GM21447 (cell line): Measurements from ENCODE around the gene CRTAC1.

Experiments
- ATAC-seq: cut with Tn5 transposase; IDR thresholded peaks from one replicate; pipeline ENCODE4 v1.9.1; 2021; ENCODE audit not compliant: unreplicated experiment

Gene CRTAC1

GRCh38 chr10:98030093-98030821 lies at the start of gene CRTAC1:
CRTAC1 (minus strand) TSS chr10:98030621; CDS start chr10:98030472, 149 bp downstream.
- ATAC-seq = no peak

- ATAC-seq = no peak
Measured at GRCh38 chr10:98078774-98079173, 48.4 kb upstream of the CRTAC1 start.

DNA sequence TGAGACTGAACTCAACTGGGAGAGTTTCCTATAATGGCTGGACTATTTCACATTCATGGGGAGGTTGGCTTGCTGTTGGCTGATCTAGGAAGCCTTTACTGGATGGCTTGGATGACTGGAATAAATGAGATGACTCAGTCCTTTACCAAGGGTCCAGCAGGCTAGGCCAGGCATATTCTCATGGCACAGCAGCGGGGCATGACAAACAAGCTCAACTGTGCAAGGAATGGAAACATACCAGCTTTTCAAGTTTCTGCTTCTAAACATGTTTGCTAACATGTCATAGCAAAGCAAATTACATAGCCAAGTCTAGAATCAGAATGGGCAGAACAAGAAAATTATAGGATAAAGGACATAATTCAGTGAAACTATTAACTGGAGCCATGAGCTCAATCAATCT lies 46.8 kb upstream of the CRTAC1 start:
- no peak for ATAC-seq

- ATAC-seq = no peak
Measured at GRCh38 chr10:98076086-98076485, 45.7 kb upstream of the CRTAC1 start.

GRCh38 chr10:98074315-98074911 lies 44.0 kb upstream of the CRTAC1 start:
- ATAC-seq = no peak

DNA sequence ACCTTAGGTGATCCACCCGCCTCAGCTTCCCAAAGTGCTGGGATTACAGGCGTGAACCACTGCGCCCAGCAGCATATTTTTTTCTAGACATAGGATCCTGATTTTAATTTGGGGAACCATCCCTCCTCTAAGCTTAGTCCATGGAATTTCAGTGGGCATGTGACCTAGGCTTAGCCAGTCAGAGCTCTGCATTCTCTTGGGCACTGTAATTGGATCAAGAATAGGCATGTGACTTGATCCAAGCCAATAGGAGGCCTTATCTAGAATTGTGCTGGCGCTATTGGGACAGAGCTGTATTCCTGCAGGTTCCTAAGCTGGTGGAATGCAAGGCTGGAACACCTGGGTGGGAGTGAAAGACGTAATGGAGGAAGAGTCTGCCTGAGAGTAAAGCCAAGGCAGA lies 36.7 kb upstream of the CRTAC1 start:
- no peak for ATAC-seq

GRCh38 chr10:98063740-98064027 lies 33.3 kb upstream of the CRTAC1 start:
- no peak for ATAC-seq

- ATAC-seq = no peak
Measured at GRCh38 chr10:98062424-98062823, 32.0 kb upstream of the CRTAC1 start.

DNA sequence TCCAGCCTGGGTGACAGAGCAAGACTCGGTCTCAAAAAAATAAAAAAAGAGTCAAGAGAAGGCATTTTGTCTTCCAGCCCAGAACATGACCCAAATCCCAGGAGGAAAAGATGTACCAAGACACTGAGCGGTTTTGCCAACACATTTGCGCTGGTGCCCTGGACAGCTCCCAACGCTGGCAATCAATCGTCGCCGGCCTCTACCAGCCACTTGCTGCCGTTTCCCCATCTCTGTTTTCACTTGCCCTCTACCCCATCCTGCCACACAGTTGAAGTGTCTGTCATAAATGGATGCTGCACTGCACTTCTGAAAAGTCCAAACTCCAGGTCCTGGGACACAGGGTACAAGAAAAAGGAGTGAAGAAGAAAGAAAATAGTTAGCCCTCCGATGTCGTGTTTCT lies 29.7 kb upstream of the CRTAC1 start:
- ATAC-seq = no peak

GRCh38 chr10:98058295-98058694 lies 27.9 kb upstream of the CRTAC1 start:
- ATAC-seq = no peak

GRCh38 chr10:98055841-98056516 lies 25.6 kb upstream of the CRTAC1 start:
- no peak for ATAC-seq

DNA sequence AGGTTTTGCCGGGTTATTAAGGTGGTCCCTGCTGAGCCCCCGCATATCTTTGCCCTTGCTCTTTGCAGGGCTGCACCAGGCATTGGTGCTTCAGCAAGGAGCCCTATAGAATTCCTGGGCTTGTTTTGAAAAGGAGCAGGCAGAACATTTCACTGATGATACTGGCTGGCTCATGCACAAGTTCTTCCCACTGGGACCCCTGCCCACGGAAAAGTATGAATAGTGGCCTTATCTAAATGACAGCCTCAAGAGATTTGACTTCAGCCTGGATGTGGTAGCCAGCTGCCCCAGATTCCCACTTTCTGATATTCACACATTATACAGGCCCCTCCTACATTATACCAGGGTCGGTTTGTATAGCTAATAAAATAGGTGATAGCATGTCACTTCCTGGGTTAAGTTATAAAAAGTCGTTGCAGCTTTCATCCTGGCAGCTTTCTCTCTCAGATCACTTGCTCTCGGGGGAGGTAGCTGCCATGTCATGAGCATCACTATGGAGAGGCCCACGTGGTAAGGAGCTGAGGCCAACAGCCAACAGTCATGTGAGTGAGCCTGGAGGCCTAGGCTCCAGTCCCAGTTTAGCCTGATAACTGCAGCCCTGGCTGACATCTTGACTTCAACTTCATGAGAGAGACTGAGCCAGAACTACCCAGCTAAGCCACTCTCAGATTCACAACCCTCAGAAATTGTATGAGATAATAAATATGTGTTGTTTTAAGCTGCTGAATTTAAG lies 16.8 kb upstream of the CRTAC1 start:
- ATAC-seq = no peak

DNA sequence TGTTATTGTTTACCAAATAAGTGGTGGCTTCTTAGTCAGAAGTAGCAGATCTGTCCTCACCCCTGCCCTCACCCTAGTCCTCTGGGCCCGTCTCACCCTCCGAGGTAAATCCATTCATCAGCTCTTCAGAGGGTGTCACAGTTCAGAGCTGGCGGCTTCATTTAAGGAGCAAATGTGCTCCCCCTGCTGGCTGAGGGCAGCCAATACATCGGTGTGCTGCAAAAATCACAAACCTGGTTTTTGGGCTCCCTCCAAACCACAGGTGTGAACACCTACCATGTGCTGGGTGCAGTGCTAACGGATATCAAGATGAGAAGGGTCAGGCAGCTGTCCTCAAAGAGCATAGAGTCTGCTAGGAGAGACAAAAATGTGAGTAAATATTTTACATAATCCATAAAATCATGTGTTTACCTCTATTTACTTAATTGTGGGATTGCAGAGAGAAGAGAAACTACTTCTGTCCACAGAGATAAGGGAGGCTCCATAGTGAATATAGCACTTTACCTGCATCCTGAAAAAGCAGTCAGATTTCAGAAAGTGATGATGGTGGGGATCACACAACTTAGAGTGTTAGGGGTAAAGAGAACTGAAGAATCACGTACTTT lies 15.5 kb upstream of the CRTAC1 start:
- ATAC-seq = no peak

GRCh38 chr10:98041352-98042043 lies 11.1 kb upstream of the CRTAC1 start:
- peak; percentile 51 for ATAC-seq

GRCh38 chr10:98039690-98040381 lies 9.4 kb upstream of the CRTAC1 start:
- no peak for ATAC-seq

- no peak for ATAC-seq
Measured at GRCh38 chr10:98038288-98038687, 7.9 kb upstream of the CRTAC1 start.

DNA sequence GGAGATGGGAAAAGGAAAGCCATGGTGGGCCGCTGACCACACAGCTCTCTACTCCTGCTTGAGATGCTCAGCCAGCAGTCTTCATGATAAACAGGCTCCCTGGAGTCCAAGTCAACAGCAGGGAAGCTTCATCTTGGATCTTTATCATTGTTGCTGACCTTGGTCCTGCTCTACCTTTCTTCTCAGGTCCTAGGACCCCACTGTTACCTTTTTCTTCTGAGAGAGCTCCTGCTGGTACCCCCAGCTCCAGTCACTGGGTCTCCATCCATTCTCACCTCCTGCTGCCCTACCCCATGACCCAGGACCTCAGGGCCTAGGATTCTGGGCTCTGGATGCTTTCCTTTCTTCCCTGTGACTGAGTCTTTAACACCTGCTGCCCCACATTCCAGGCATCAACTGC lies 5.2 kb upstream of the CRTAC1 start:
- no peak for ATAC-seq

DNA sequence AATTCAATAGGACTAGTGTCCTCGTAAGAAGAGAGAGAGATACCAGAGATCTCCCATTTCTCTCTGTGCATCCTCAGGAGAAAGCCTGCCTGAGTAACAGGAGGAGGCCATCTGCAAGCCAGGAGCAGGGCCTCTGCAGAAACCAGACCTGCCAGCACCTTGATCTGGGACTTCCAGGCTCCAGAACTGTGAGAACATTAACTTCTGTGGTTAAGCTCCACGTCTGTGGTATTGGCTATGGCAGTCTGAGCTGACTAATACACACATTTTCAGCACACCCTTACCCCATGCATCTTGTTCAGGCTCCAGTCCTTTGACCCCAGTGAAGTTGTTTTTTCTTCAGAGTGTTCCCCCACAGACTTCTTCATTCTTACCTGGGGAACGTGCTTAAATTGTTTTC lies 3.1 kb upstream of the CRTAC1 start:
- ATAC-seq = no peak

GRCh38 chr10:98031440-98031839 lies 1.0 kb upstream of the CRTAC1 start:
- no peak for ATAC-seq

- no peak for ATAC-seq
Measured at GRCh38 chr10:98030991-98031431, 590 bp upstream of the CRTAC1 start.
